ENCODE measurements around the gene PSMB7.

PSMB7 gene

GRCh38 chr9:124384846-124385245 is 30.4 kb downstream of the PSMB7 start:
- DNase-seq: no peak

GRCh38 chr9:124384210-124384609 is 31.0 kb downstream of the PSMB7 start:
- no peak for DNase-seq

- DNase-seq: peak in 4 of 58 donors; percentile 14 to 44 (median 38)
Observed at GRCh38 chr9:124381170-124381945, 33.9 kb downstream of the PSMB7 start.

- peak in 3 of 58 donors; percentile 25 to 40 (median 29) for DNase-seq
Observed at GRCh38 chr9:124377551-124378406, 37.5 kb downstream of the PSMB7 start.

- DNase-seq: no peak
Observed at GRCh38 chr9:124376329-124376728, 38.9 kb downstream of the PSMB7 start.

- DNase-seq: no peak
Observed at GRCh38 chr9:124375726-124376125, 39.5 kb downstream of the PSMB7 start.

- DNase-seq: no peak
Observed at GRCh38 chr9:124373851-124374250, 41.4 kb downstream of the PSMB7 start.

GRCh38 chr9:124373386-124373785 is 41.9 kb downstream of the PSMB7 start:
- DNase-seq: no peak

- no peak for DNase-seq
Observed at GRCh38 chr9:124372038-124372437, 43.2 kb downstream of the PSMB7 start.

GRCh38 chr9:124370896-124371582 is 44.2 kb downstream of the PSMB7 start:
- DNase-seq: no peak

- no peak for DNase-seq
Observed at GRCh38 chr9:124369231-124369797, 45.9 kb downstream of the PSMB7 start.

GRCh38 chr9:124368692-124369091 is 46.5 kb downstream of the PSMB7 start:
- DNase-seq: no peak

GRCh38 chr9:124366476-124367220 is 48.6 kb downstream of the PSMB7 start:
- no peak for DNase-seq

GRCh38 chr9:124365036-124365435 is 50.2 kb downstream of the PSMB7 start:
- DNase-seq: no peak

GRCh38 chr9:124364141-124364540 is 51.1 kb downstream of the PSMB7 start:
- DNase-seq: no peak

GRCh38 chr9:124363326-124364096 is 51.7 kb downstream of the PSMB7 start:
- no peak for DNase-seq

GRCh38 chr9:124361128-124361527 is 54.1 kb downstream of the PSMB7 start:
- DNase-seq: no peak

- DNase-seq: no peak
Observed at GRCh38 chr9:124359855-124360678, 55.2 kb downstream of the PSMB7 start.

GRCh38 chr9:124359426-124359825 is 55.8 kb downstream of the PSMB7 start:
- DNase-seq: no peak
